Suppressor macrophage treated with lipopolysaccharide for 4 hours (primary cell): ENCODE measurements around the gene ERICH6B.

Experiments used
- DNase-seq: peaks from one replicate; pipeline ENCODE4 v3.0.0-alpha.2; 2020

ERICH6B gene

DNA sequence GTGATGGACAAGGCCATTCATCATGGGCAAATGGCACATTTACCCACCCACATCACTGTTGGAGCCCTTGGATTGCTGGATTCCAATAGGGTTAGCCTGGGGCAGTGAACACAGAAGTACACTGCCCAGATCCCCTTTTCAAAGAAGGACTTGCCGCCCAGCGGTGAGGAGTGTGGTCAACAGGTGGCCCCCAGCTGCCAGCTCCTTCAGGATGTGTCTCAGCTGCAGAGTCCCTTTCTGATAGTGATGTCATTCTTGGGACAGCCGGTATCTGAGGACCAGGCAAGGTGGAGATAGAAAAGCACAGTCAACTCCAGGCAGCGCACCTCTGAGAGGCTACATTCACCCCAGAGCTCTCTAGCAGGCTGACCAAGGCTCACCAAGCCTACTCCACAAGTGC is 16.9 kb downstream of the ERICH6B start:
- DNase-seq, result no peak

DNA sequence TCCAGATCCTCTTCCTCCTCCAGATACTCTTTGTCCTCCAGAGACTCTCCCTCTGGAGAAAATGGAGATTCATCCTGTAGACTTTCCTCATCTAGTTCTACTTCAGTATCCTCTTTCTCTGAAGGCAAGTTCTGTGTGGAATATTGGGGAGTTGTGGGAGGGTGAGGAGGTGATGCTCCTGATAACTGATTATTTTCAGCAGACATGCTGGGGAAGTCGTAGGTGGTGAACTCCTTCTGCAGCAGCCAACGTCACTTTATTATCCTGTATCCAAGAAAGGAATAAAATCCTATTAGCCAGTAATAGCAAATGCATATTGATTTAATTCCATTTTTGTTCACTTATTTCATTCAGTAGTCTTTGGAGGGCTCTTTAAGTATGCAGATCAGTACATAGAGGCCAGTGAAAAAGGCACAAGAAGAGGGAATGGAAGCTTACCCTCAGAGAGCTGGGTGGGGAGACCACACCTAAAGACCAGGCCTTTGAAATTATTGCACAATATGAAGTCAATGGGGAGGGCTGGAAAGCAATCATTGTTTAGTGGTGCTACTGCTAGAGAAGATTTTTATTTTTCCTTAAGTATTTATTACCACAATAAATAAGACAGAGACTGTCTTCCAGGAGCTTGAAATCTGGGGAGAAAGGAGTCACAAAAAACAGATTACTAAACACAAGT is 18.6 kb downstream of the ERICH6B start:
- DNase-seq, result no peak

DNA sequence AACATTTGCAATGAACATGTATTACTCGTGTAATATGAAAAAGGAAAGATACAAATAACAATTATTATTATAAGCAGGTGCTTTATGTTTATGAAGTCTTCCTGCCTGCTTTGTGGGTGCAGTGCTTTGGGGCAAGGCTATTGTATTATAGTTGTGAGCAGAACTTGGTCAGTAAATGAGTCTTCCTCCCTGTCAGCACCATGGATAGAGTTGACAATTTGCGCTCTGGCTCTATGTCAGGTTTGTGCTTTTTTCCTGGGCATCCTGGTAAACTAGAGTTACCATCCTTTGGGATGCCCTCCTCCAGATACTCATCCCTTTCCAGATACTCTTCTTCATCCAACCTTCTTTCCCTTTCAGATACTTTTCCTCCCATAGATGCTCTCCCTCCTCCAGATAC is 19.6 kb downstream of the ERICH6B start:
- DNase-seq, result no peak

DNA sequence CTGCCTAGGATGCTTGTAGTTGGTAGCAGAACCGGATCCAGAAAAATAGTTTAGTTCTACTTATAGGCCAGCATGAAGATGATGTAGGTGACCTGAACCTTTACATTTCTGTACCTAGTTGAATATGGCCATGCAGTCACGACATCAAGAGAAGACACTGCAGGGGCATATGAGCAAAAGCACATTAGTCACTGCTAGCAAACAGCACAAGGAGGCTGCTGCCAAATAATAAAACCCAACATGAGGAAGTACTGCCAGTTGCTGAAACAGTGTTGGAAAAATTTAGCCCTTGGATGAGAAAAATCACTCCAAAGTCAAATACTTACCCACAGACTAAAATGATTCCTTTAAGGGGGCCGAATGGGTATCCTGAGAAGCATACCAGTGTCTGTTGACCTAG is 20.8 kb downstream of the ERICH6B start:
- no peak for DNase-seq

DNA sequence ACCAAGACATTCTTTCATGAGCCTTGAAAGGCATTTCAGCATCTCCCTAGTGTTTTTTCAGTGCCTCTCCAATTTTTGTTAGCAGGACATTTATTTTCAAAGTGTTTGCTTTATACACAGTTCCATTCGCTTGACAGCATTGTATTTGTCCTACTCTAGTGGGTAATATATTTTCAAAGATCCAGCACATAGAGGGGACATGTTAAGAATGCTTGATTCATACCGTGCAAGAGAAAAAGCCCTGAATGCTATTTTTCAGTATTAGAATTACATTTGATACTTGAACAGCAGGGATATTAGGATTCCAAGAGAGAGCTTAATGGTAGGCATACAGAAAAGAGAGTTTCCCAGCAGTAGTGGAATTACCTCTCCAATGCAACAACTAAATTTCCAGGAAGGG is 21.3 kb downstream of the ERICH6B start:
- no peak for DNase-seq

DNA sequence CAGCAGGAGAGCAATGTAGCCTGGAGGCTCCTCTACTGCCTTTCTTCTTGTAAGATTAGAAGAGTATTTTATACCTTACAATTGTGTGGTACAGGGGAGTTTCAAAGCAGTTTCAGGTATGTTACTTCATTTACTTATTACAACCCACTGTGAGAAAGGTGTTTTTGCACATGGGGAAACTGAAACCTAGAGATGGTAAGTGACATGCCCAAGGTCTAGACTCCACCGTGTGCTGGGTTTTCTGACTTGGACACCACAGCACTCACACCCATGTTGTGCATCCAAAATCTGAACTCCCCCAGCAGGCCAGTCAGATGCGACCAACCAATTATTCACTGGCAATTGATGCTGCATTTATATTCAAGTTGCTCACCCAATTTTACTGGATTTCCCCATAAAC is 22.8 kb downstream of the ERICH6B start:
- DNase-seq, result no peak

DNA sequence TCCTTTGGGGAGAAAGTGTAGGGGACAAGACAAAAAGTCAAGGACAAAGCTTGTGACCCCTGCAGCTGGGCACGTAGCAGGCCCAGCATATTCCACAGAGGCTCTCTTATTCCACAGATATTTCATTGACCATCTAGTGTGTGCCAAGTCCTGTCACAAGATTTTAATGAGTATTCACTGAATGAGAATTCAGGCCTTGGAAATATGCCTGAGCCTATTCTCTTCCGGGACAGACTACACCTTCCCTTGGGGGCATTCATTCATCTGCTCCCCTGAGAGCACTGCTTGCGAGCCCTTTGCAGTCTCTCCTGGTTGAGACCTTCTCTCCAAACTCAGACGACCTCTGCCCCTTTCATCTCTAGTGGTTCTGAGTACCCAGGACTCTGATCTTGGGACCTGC is 25.5 kb downstream of the ERICH6B start:
- DNase-seq, result no peak

DNA sequence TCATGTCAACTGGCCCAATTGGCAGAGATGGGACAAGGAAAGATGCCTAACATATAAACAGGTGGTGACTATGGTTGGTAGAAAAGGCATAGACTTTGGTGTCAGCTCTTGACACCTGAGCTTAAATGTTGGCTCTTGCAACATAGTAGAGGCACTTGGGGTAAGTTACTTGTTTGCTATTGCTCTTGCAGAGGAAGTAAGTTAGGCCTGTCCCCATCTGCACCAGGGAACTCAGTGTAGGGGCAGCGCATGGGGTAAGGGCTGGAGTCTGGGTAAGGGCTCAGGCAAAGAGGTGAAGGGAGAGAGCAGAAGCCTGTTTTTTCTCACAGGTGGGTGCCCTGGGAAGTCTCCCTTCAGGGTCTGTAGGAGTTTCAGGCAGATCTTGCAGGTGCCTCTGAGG is 27.6 kb downstream of the ERICH6B start:
- DNase-seq, result no peak

DNA sequence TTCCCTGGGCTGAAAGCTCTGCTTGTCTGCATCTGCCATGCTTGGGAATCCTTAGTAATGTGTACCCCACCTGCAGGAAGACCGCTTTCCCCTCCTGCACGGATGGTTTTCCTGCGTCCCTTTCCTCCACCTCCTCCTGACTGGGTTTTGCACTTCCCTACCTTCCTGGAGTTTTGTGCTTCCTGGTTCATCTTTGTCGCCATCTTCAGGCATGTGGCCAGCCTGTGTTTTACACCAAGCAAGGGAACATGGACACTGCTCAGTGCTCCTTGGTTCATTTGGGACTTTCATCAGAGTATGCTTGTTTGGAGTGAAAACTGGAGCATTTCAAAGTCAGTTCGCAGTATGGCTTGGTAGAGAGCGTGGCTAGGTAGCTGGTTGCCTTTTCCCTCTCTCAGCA is 30.7 kb downstream of the ERICH6B start:
- DNase-seq, result no peak

DNA sequence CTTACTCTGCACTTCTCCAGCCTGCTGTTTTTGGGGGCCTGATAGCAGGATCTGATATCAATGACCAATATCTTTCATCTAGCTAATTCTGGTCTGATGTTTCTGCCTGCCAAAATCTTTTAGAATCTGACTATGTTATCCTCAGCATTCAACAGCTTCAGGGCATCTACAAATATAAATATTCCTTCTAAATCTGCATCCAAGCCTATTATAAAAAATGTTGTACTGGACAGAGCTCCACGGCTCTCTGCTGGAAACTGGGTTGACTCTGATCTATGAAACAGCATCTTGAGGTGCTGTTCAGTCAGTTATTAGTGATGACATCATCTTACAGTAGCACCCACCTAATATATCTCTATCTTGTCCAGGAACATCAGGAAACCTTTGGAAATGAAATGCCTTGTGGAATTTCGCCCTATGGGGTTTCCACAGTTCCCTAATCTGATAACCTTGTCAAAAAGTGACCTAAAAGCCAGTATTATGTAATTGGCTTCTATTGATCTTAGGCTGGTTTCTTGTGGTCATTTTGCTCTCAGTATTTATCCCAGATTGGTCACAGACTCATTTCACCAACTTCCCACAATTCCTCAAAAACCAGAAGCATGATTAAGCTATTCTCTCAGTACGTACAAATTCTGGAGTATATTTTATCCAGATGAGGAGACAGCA is 33.0 kb downstream of the ERICH6B start:
- DNase-seq, result no peak

DNA sequence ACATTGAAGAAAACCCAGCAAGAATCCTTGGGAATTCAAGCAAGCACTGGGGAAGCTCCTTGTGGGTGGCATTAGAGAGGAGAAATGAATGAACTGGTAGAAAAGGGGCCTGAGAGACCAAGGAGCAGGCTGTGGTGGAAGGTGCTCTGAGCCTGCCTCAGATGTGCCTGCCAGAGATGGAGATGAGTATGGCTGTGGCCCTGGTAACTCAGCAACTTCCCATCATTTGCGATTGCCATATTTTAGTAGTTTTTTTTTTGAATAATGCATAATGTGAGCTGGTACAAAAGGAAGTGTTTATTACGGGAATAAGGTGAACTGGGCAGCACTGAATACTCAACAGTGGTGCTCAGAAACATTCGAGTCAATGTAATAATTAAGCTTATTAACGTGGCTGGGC is 39.1 kb downstream of the ERICH6B start:
- no peak for DNase-seq

DNA sequence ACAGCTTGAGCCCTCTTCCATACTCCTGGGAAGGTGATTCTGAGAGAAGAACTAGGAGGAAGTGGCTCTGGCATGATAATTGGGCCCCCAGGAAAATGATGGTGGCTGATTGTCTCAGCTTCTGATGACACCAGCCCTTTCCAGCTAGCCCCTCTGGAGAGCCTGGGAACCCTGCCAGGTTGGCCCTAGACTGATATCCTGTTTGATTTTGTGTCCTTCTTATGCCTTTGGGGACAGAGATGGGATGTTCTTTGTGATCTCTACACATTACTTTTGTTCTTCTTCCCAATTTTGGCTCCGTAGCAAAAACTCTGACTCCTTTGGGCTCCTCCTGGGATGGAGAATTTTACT is 39.7 kb downstream of the ERICH6B start:
- no peak for DNase-seq

DNA sequence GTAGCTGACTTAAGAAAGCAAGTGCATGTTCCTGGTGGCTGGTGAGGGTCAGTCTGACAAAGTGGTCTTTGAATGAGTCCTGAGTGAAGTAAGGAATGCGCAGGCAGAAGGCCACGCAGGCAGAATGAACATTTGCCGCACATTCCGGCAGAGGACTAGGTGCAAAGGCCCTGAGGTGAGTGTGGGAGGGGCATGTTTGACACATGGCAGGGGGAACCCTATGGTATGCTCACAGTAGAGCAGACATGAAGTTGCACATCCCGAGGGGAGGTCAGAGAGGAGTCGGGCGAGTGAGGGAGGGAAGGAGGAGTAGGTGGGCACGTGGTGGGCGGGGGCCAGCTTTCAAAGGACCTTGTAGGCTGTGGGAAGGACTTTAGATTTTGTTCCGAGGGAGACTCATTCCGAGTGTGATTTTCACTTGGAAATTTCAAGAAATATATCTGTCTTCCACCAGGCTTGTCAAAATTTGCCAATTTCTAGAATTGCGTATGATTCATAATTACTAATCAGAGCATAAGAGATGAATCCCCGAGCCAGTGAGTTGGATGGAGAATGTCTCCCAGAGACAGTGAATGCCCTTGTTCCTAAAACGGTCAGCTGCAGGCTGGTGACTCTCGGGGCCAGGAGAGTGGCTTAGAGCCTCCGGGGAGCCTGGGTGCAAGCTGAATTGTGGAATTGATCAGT is 40.3 kb downstream of the ERICH6B start:
- no peak for DNase-seq

DNA sequence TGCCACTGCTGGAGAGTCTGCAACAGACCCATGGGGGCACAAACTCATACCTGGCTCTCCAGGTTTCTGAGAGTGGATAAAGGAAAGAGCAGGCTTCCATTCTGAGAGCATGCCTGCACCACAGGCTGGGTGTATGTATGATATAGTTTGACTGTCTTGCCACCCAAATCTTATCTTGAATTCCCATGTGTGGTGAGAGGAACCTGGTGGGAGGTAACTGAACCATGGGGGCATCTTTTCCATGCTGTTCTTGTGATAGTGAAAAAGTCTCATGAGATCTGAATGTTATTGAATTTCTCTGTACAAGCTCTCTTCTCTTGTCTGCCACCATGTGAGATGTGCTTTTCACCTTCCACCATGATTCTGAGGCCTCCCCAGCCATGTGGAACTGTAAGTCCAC is 50.2 kb downstream of the ERICH6B start:
- DNase-seq, result no peak

DNA sequence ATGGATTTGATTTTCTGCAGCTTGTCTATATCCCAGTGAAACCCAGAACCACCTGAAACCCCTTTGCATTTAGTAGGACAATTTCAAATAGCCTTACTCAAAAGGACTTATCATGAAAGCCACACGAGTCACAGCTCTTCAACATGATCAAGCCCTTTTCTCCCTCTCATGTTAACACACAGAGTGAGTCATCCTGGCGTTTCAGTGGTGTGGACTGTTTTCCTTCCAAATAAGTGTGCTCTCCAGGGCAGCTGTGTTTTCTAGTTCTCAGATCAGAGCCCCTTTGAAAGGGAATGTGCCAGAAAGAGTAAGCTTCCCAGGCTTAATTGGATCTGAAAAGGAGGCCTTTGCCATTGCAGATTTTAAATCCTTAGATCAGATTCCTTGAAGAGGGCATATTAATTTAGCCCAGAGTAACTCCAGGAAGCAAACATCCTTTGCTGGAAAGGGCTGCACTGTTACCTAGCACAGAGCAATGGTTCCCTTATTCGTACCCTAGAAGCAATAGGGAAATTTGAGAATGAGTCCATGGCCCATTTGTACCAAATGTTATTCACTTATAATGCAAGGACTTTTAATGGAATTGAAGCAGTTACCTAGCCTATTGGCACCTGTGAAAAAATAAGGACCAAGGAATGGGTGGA is 51.3 kb downstream of the ERICH6B start:
- DNase-seq, result peak; percentile 20

DNA sequence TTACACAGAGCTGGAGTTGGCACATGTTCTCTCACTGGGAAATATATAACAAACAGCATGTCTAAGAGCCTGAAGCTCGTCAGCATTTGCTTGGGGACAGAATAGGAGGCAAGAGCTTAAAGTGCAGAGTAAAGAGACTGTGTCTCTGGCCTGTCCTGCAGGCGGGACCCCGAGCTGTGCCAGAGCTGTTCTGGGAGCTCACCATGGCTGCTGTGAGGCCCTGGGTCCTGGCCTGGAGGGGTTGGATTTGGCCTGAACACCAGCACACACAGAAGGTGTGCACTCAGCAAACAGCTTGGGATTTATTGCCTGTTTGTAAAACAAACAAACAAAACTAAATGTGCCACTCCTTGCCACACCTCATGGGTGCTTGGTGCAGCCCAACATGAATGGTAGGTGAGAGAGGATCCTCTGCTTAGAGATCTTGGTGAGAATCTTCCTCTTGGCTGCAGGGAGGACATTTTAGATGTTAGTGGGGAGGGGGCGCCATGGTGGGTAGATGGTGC is 60.9 kb downstream of the ERICH6B start:
- no peak for DNase-seq

DNA sequence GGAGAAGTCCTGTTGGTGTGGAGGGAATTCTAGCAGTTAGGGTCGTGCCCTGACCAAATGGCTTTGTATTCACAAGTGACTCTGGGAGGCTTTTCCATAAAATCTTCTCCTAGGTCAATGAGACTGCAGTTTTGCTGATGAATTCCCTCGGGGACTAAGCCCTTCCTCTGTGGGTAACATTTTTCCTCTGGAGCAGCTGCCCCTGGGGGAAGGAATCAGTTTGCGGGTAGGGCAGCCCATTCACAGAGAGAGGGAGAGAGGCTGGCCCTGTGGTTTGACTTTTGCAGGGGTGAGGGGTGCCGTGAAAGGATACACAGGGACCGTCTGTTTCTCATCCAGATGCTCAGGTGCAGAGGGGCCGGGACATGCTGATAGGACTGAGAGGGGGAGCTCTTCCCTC is 67.3 kb downstream of the ERICH6B start:
- no peak for DNase-seq

DNA sequence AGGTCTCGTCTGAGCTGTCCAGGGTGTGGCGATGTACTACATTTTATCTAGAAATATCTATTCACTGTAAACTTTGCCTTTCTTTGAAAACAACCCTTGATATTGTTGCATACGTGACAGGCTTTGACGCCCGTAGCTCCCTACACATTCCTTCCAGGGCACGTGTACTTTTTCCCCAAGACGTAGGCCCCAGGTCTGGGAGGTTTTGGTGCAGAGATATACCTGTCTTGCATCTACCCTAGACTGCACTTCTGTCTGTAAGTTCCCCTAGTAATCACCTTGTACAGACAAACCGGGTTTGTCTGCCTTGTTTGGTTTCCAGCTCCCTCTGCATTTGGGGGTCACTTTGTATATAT is 69.2 kb downstream of the ERICH6B start:
- DNase-seq, result no peak

DNA sequence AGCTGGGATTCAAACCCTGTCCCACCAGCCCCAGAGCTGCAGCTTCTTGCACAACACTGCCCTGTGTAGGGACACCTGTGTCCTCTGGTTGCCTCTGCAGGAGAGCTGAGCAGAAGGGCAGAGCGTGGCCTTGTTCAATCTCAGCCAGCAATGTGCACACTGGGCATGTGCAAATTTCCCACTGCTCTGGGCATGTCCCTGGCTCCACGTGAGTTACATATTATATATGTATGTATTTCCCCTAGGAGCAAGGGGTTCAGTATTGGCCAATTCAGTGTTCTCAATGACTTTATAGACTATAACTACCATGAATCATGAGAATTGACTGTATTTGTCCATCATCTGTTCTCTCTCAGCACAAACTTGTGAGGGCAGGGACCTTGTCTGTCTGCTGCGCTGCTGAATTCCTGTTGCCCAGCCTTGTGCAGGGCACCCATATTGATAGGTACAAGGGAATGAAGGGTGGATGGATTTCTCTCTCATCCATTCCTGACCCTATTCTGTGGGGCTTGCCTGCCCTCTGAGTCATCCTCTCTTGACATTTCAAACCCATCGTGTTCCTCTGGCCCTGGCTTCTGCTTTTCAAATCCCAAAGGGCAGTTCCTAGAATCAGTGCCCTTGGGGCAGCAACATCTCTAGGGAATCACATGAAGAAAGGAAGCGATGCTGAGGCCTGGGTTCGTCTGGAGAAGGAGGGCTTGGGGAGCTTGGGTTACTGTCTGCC is 69.7 kb downstream of the ERICH6B start:
- DNase-seq, result peak; percentile 75

DNA sequence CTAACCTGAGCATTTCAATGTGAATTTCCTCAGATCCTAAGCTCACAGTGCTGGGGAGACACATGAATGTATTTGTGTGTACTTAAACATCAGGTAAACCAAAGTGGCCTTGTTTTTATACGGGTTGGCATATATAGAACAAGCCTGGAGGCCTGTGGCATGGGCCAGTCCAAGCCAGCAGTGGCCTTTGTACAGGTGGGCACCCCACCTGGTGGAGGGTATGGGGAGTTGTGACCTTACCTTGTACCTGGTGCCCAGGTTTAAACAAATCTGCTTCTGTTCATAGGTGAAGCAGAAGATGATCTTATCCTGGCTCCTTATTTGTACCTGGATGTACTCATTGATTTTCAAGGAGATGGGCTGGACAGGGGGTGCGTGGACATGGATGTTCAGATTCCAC is 71.0 kb downstream of the ERICH6B start:
- no peak for DNase-seq

DNA sequence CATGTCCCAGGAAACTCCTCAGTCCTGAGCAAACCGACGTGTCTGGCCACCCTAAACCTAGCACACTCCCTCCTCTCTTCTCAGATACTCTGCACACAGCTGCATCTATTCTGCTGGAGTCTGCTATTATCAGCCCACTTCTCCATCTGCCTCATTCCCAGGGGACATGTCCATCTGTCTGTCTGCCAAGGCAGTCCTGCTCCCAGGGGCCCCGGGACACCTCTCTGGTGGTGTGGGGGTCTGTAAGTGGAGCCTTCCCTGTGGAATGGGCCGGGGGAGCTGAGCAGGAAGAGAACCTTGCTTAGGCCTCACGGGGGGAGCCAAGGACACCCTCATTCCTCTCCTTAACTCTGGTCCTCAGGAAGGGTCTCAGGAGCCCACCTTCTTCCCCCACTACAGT is 72.7 kb downstream of the ERICH6B start:
- DNase-seq, result no peak

DNA sequence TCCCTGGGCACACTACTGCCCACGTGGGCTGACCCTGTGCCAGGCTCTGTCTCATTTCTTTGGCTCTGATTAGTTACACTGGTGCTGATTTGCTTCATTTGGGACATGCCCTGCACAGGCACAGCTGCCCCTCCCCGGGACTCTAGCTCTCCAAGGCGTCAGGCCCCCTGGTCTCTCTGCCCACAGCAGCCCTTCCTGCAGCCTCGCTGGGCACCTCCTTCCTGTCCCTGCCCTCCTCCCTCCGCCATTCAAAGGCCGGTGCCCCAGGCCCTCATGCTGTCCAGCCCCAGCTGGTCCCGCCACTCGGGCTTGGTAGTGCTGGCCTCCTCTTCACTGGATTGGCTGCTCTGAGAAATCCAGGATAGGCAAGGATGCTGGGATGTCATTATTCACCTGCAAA is 73.1 kb downstream of the ERICH6B start:
- DNase-seq, result no peak

DNA sequence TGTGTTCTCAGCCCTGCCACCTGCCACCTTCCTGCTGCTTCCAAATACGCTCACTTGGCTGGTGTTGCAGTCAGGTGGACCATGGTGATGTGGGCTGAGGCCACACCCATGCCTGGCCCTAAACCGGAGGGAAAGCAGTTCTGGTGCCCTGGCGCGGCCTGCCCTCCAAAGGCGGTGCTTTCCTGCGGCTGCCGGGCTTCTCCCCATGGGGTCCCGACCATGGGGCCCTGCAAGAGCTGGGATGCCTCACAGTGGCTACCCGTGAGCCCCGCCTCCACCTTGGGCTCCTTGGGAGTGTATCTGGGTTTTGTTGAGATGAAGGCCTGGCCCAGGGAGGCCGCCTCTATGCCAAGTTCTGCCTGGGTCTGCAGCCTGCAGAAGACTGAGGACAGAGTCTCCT is 73.7 kb downstream of the ERICH6B start:
- DNase-seq, result no peak
